ENCODE measurements around the gene GGTLC1. TPM values are rescaled to one million over a fixed set of nuclear protein-coding genes. Genes with fewer than 3 reads are reported as not detected.

The GGTLC1 gene
- total RNA-seq, result not detected

GRCh38 chr20:23988561-23988960 lies at the start of gene GGTLC1:
TSS of gene GGTLC1 (minus strand) at chr20:23988779. CDS start at chr20:23986611, 2,168 bp downstream.

Small RNA genes lying within 50 kb of the gene (small RNA-seq; reads per million reads assigned to genes)
- gene AL133466.1 (ENCODE audit: low replicate concordance), result not detected

Other genes starting within 250 kb of the GGTLC1 start
- gene CST1, start 237.8 kb downstream of the GGTLC1 start, total RNA-seq, result not detected
- not detected for gene CST2, start 162.1 kb downstream of the GGTLC1 start, total RNA-seq
- not detected for gene CST5, start 109.0 kb downstream of the GGTLC1 start, total RNA-seq